NCI-H446 (cell line): ENCODE data around the gene DDHD1.

Experiments used
- DNase-seq, 2 experiments: peaks; one replicate each; lab custom pipeline; 2025; lab: John Stamatoyannopoulos, UW

DDHD1 gene

GRCh38 chr14:53034036-53034435 is 119.1 kb downstream of the DDHD1 start:
- no peak for DNase-seq

- no peak for DNase-seq
Observed at GRCh38 chr14:53032838-53033390, 120.2 kb downstream of the DDHD1 start.

- DNase-seq: peak in 1 of 2 experiments; percentile 57
Observed at GRCh38 chr14:53032161-53032803, 120.8 kb downstream of the DDHD1 start.

- no peak for DNase-seq
Observed at GRCh38 chr14:53027562-53027961, 125.6 kb downstream of the DDHD1 start.

GRCh38 chr14:53027041-53027440 is 126.1 kb downstream of the DDHD1 start:
- no peak for DNase-seq

- DNase-seq: no peak
Observed at GRCh38 chr14:53023325-53023724, 129.8 kb downstream of the DDHD1 start.

- no peak for DNase-seq
Observed at GRCh38 chr14:53022593-53022992, 130.5 kb downstream of the DDHD1 start.

- no peak for DNase-seq
Observed at GRCh38 chr14:53020193-53020932, 132.8 kb downstream of the DDHD1 start.

GRCh38 chr14:53019406-53019805 is 133.7 kb downstream of the DDHD1 start:
- DNase-seq: no peak

GRCh38 chr14:53017837-53018236 is 135.3 kb downstream of the DDHD1 start:
- no peak for DNase-seq

- no peak for DNase-seq
Observed at GRCh38 chr14:53016919-53017318, 136.2 kb downstream of the DDHD1 start.

- no peak for DNase-seq
Observed at GRCh38 chr14:53016491-53016890, 136.6 kb downstream of the DDHD1 start.

GRCh38 chr14:53011053-53011462 is 142.1 kb downstream of the DDHD1 start:
- peak in 1 of 2 experiments; percentile 22 for DNase-seq

GRCh38 chr14:53010193-53011040 is 142.7 kb downstream of the DDHD1 start:
- no peak for DNase-seq

GRCh38 chr14:53006931-53007562 is 146.1 kb downstream of the DDHD1 start:
- no peak for DNase-seq

GRCh38 chr14:53004976-53005375 is 148.1 kb downstream of the DDHD1 start:
- no peak for DNase-seq

GRCh38 chr14:53003776-53004175 is 149.3 kb downstream of the DDHD1 start:
- DNase-seq: no peak

- no peak for DNase-seq
Observed at GRCh38 chr14:53002576-53002975, 150.5 kb downstream of the DDHD1 start.

- DNase-seq: no peak
Observed at GRCh38 chr14:53001787-53002378, 151.2 kb downstream of the DDHD1 start.

GRCh38 chr14:52998376-52999015 is 154.6 kb downstream of the DDHD1 start:
- peak in 1 of 2 experiments; percentile 62 for DNase-seq

GRCh38 chr14:52996493-52996892 is 156.6 kb downstream of the DDHD1 start:
- DNase-seq: no peak
